Measurements from ENCODE around the gene TPRN.

DNA sequence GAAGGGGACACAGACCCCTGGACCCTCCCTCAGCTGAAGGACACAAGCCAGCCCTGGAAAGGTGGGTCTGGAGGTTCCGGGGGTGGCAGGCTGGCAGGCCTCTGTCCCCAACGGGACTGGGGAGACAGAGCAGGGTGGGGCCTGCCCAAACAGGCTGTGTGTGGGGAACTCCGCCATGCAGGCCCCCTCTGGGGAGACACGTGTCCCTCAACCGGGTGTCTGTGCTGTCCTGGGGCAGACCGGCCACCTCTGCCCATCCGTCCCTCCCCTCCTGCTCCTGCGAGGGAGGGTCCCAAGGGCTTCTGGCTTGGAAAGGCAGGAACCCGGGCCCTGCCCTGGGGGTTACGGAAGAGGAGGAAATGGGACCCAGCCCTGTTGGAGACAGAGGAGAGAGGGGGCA lies 31.6 kb upstream of the TPRN start:
- TF ChIP-seq POLR2A (IDR thresholded peaks at IDR 0.05; ENCODE audit: low read depth, low read length) (no peak), POLR2AphosphoS5 (IDR thresholded peaks at IDR 0.05; ENCODE audit: low read depth, low read length) (no peak), TAF1 (IDR thresholded peaks at IDR 0.05; ENCODE audit: low read depth, low read length) (no peak), PAX5 (IDR thresholded peaks at IDR 0.05; ENCODE audit: insufficient read depth, low read length, severe bottlenecking) (no peak), POU2F2 (IDR thresholded peaks at IDR 0.05; ENCODE audit: low read depth, low read length) (no peak)

Data from GM12891 (cell line).